GM06990 (cell line): ENCODE results near the gene MYO9A.
A peak's percentile ranks its signal among the peaks of the same experiment; 100 is the strongest.
"Not testable (repeated sequence)": the region's sequence is repeated elsewhere in the genome, so short reads cannot be mapped to it uniquely, and the experiment has no call there.

ENCODE experiments used
- DNase-seq: peaks from one replicate; pipeline ENCODE4 v3.0.0-alpha.2; 2011; ENCODE audit not compliant: insufficient read length; ENCODE audit errors: extremely low read depth
- H3K27me3 ChIP-seq: replicated peaks from 2 replicates; pipeline ENCODE4 v1.6.0; 2011; ENCODE audit warnings: low read length; ENCODE audit not compliant: control insufficient read depth, insufficient read depth
- H3K36me3 ChIP-seq: 2 replicates; pipeline ENCODE4 v1.5.1; 2011; ENCODE audit warnings: low read length; ENCODE audit not compliant: control insufficient read depth, insufficient read depth
- H3K4me3 ChIP-seq: replicated peaks from 2 replicates; pipeline ENCODE4 v1.5.1; 2011; ENCODE audit warnings: low read depth, mild to moderate bottlenecking, control low read depth, low read length
- CTCF ChIP-seq: IDR thresholded peaks from 2 replicates; pipeline ENCODE4 v1.5.1; 2011; ENCODE audit warnings: low read length, control low read depth, mild to moderate bottlenecking, inconsistent platforms; ENCODE audit not compliant: insufficient read depth, poor library complexity, severe bottlenecking

MYO9A gene

GRCh38 chr15:72082176-72082575 lies 35.8 kb downstream of the MYO9A start:
- TF ChIP-seq CTCF, result no peak
- Histone ChIP-seq H3K36me3 (no peaks in the 10 kb centered on the region), H3K4me3 (no peak overlapping the region), H3K27me3 (no peaks in the 10 kb centered on the region)
- no peak for DNase-seq

GRCh38 chr15:72078887-72079286 lies 39.1 kb downstream of the MYO9A start:
- peak; percentile 28 for DNase-seq
- H3K27me3 ChIP-seq, result no peaks in the 10 kb centered on the region
- TF ChIP-seq CTCF, result no peak
- H3K36me3 ChIP-seq, result no peaks in the 10 kb centered on the region
- H3K4me3 ChIP-seq, result no peak overlapping the region

GRCh38 chr15:72077950-72078349 lies 40.0 kb downstream of the MYO9A start:
- H3K27me3 ChIP-seq, result no peaks in the 10 kb centered on the region
- no peak for TF ChIP-seq CTCF
- no peak overlapping the region for H3K4me3 ChIP-seq
- no peaks in the 10 kb centered on the region for H3K36me3 ChIP-seq
- DNase-seq, result no peak

GRCh38 chr15:72074335-72075060 lies 43.5 kb downstream of the MYO9A start:
- no peak for TF ChIP-seq CTCF
- H3K4me3 ChIP-seq, result no peak overlapping the region
- no peak for DNase-seq

GRCh38 chr15:72071448-72071825 lies 46.5 kb downstream of the MYO9A start:
- H3K27me3 ChIP-seq, H3K36me3 ChIP-seq, H3K4me3 ChIP-seq, DNase-seq: not testable (repeated sequence)

More at GRCh38 chr15:72074335-72075060, 43.5 kb downstream of the MYO9A start:
- H3K27me3 ChIP-seq, result no peaks in the 10 kb centered on the region
- H3K36me3 ChIP-seq, result no peaks in the 10 kb centered on the region

- H3K4me3 ChIP-seq, result no peak overlapping the region
These were observed 47.0 kb downstream of the MYO9A start for GRCh38 chr15:72070817-72071447.

More at GRCh38 chr15:72070817-72071447, 47.0 kb downstream of the MYO9A start:
- Histone ChIP-seq H3K27me3 (no peaks in the 10 kb centered on the region), H3K36me3 (no peaks in the 10 kb centered on the region)
- no peak for DNase-seq
- TF ChIP-seq CTCF, result no peak
